ENCODE results near the gene CFAP97D1.

CFAP97D1 gene

DNA sequence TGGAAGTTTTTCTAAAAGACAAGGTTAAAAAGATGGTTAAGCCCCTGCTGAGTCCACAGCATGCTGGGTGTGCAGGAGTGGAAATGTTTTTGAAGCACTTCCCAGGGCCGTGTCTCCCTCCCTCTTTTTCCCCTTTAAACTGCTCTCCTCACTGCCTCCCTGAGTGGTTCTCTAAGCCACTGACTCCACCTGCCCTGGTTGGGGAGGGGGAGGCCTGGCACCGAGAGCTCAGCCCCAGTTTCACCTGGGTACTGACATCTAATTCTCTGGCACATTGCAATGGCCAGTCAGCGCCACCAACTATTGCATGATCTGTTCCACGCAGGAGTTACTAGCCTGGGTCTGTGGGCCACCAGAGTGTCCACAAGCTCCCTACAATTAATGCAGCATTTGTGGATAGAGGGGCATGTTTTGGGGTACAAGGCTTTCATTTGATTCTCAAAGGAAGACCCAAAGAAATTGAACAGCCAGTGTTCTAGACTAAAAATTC lies 30.0 kb downstream of the CFAP97D1 start:
- H3K36me3 ChIP-seq (ENCODE audit: insufficient read depth, low read length), result no peaks in the 10 kb centered on the region
- no peaks in the 10 kb centered on the region for H3F3A ChIP-seq (ENCODE audit: low read depth)
- no peaks in the 10 kb centered on the region for H3K79me2 ChIP-seq (ENCODE audit: insufficient read depth, low read length)
- no peak overlapping the region for H3K9ac ChIP-seq (ENCODE audit: low read depth, low read length, poor library complexity, severe bottlenecking)
- no peaks in the 10 kb centered on the region for H4K20me1 ChIP-seq (ENCODE audit: insufficient read depth, low read length, poor library complexity, severe bottlenecking)
- H3K27me3 ChIP-seq (ENCODE audit: insufficient read depth, low read length, poor library complexity, severe bottlenecking), result no peaks in the 10 kb centered on the region
- no peak overlapping the region for H2AFZ ChIP-seq (ENCODE audit: low read length)
- no peak overlapping the region for H3K4me2 ChIP-seq (ENCODE audit: low read depth, low read length, poor library complexity, severe bottlenecking)
- H3K4me1 ChIP-seq (ENCODE audit: insufficient read depth, low read length, poor library complexity, severe bottlenecking), result no peaks in the 10 kb centered on the region
- TF ChIP-seq, protein P1, sequence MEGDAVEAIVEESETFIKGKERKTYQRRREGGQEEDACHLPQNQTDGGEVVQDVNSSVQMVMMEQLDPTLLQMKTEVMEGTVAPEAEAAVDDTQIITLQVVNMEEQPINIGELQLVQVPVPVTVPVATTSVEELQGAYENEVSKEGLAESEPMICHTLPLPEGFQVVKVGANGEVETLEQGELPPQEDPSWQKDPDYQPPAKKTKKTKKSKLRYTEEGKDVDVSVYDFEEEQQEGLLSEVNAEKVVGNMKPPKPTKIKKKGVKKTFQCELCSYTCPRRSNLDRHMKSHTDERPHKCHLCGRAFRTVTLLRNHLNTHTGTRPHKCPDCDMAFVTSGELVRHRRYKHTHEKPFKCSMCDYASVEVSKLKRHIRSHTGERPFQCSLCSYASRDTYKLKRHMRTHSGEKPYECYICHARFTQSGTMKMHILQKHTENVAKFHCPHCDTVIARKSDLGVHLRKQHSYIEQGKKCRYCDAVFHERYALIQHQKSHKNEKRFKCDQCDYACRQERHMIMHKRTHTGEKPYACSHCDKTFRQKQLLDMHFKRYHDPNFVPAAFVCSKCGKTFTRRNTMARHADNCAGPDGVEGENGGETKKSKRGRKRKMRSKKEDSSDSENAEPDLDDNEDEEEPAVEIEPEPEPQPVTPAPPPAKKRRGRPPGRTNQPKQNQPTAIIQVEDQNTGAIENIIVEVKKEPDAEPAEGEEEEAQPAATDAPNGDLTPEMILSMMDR (conservative IDR thresholded peaks at IDR 0.05; ENCODE audit: low read length), result no peak
- no peak for TF ChIP-seq EZH2phosphoT487 (IDR thresholded peaks at IDR 0.05; ENCODE audit: borderline replicate concordance)
- H3K9me2 ChIP-seq (replicated peaks; ENCODE audit: low read depth, low read length), result no peaks in the 10 kb centered on the region
- H3K4me3 ChIP-seq (ENCODE audit: low read length, poor library complexity, severe bottlenecking), result no peak overlapping the region
- no peaks in the 10 kb centered on the region for H3K9me3 ChIP-seq (ENCODE audit: insufficient read depth, low read depth, low read length)

- H3K4me1 ChIP-seq (ENCODE audit: insufficient read depth, low read length, poor library complexity, severe bottlenecking), result no peaks in the 10 kb centered on the region
- no peaks in the 10 kb centered on the region for H3K36me3 ChIP-seq (ENCODE audit: insufficient read depth, low read length)
- no peaks in the 10 kb centered on the region for H3K79me2 ChIP-seq (ENCODE audit: insufficient read depth, low read length)
- H3K9me3 ChIP-seq (ENCODE audit: insufficient read depth, low read depth, low read length), result no peaks in the 10 kb centered on the region
- H2AFZ ChIP-seq (ENCODE audit: low read length), result no peak overlapping the region
- no peaks in the 10 kb centered on the region for H3K27me3 ChIP-seq (ENCODE audit: insufficient read depth, low read length, poor library complexity, severe bottlenecking)
- no peaks in the 10 kb centered on the region for H3K9me2 ChIP-seq (replicated peaks; ENCODE audit: low read depth, low read length)
- TF ChIP-seq, protein P1 (conservative IDR thresholded peaks at IDR 0.05; ENCODE audit: low read length), result no peak
- TF ChIP-seq EZH2phosphoT487 (IDR thresholded peaks at IDR 0.05; ENCODE audit: borderline replicate concordance), result no peak
- H3K4me3 ChIP-seq (ENCODE audit: low read length, poor library complexity, severe bottlenecking), result no peak overlapping the region
- H3F3A ChIP-seq (ENCODE audit: low read depth), result no peaks in the 10 kb centered on the region
- H3K4me2 ChIP-seq (ENCODE audit: low read depth, low read length, poor library complexity, severe bottlenecking), result no peak overlapping the region
- no peaks in the 10 kb centered on the region for H4K20me1 ChIP-seq (ENCODE audit: insufficient read depth, low read length, poor library complexity, severe bottlenecking)
- H3K9ac ChIP-seq (ENCODE audit: low read depth, low read length, poor library complexity, severe bottlenecking), result no peak overlapping the region
Measured at GRCh38 chr17:43810823-43811222, 30.6 kb downstream of the CFAP97D1 start.

GRCh38 chr17:43812396-43813265 lies 32.4 kb downstream of the CFAP97D1 start:
- H3K4me3 ChIP-seq (ENCODE audit: low read length, poor library complexity, severe bottlenecking), result no peak overlapping the region
- H3K9me2 ChIP-seq (replicated peaks; ENCODE audit: low read depth, low read length), result no peaks in the 10 kb centered on the region
- no peaks in the 10 kb centered on the region for H3F3A ChIP-seq (ENCODE audit: low read depth)
- TF ChIP-seq, protein P1 (conservative IDR thresholded peaks at IDR 0.05; ENCODE audit: low read length), result no peak
- no peak for TF ChIP-seq EZH2phosphoT487 (IDR thresholded peaks at IDR 0.05; ENCODE audit: borderline replicate concordance)
- H3K36me3 ChIP-seq (ENCODE audit: insufficient read depth, low read length), result no peaks in the 10 kb centered on the region
- H4K20me1 ChIP-seq (ENCODE audit: insufficient read depth, low read length, poor library complexity, severe bottlenecking), result no peaks in the 10 kb centered on the region
- H3K27me3 ChIP-seq (ENCODE audit: insufficient read depth, low read length, poor library complexity, severe bottlenecking), result no peaks in the 10 kb centered on the region
- no peaks in the 10 kb centered on the region for H3K4me1 ChIP-seq (ENCODE audit: insufficient read depth, low read length, poor library complexity, severe bottlenecking)
- H2AFZ ChIP-seq (ENCODE audit: low read length), result no peak overlapping the region
- no peaks in the 10 kb centered on the region for H3K79me2 ChIP-seq (ENCODE audit: insufficient read depth, low read length)
- no peak overlapping the region for H3K4me2 ChIP-seq (ENCODE audit: low read depth, low read length, poor library complexity, severe bottlenecking)
- no peak overlapping the region for H3K9ac ChIP-seq (ENCODE audit: low read depth, low read length, poor library complexity, severe bottlenecking)
- no peaks in the 10 kb centered on the region for H3K9me3 ChIP-seq (ENCODE audit: insufficient read depth, low read depth, low read length)

All from Loucy (cell line).